SH-SY5Y (cell line): ENCODE measurements around the gene CKS1B.

ENCODE experiments used
- GATA2 ChIP-seq: IDR thresholded peaks from 2 replicates; pipeline ENCODE4 v1.6.1; 2011; ENCODE audit warnings: mild to moderate bottlenecking, low read depth, low read length
- GATA3 ChIP-seq: IDR thresholded peaks from 2 replicates; pipeline ENCODE4 v1.6.1; 2011; ENCODE audit warnings: low read depth, mild to moderate bottlenecking, low read length, moderate library complexity

- TF ChIP-seq GATA2 (no peak), GATA3 (no peak)
Observed at GRCh38 chr1:155003227-155003765, 28.8 kb downstream of the CKS1B start.
